Stimulated activated naive CD8-positive, alpha-beta T cell treated with anti-CD3 and anti-CD28 coated beads, Interleukin-15, Interleukin-2, amounts not matched to agents 100 ng/mL and 50 ng/mL, for 24 hours (primary cell): ENCODE measurements around the gene USP30.
A peak's percentile ranks its signal among the peaks of the same experiment; 100 is the strongest.
"Not testable (repeated sequence)": the region's sequence is repeated elsewhere in the genome, so short reads cannot be mapped to it uniquely, and the experiment has no call there.

Source experiments
- H3K27ac Mint-ChIP-seq: one replicate; pipeline ENCODE4 v1.8.0; 2021; ENCODE audit warnings: mild to moderate bottlenecking, mixed read lengths
- H3K27me3 Mint-ChIP-seq: one replicate; pipeline ENCODE4 v1.8.0; 2021; ENCODE audit warnings: mixed read lengths
- H3K36me3 Mint-ChIP-seq: one replicate; pipeline ENCODE4 v1.8.0; 2021; ENCODE audit warnings: low read depth, mixed read lengths
- H3K4me1 Mint-ChIP-seq: one replicate; pipeline ENCODE4 v1.8.0; 2021; ENCODE audit warnings: low read depth, mixed read lengths
- H3K4me3 Mint-ChIP-seq: one replicate; pipeline ENCODE4 v1.8.0; 2021; ENCODE audit warnings: mild to moderate bottlenecking, mixed read lengths
- H3K9me3 Mint-ChIP-seq: one replicate; pipeline ENCODE4 v1.8.0; 2021; ENCODE audit warnings: mixed read lengths

Gene USP30

GRCh38 chr12:109033239-109034196, 18.9 kb upstream of the USP30 start:
- Mint-ChIP-seq H3K27ac (no peak overlapping the region), H3K4me3 (no peak overlapping the region), H3K9me3 (peaks cover 14% of the 10 kb centered on the region), H3K36me3 (no peaks in the 10 kb centered on the region), H3K27me3 (peaks cover 31% of the 10 kb centered on the region), H3K4me1 (no peaks in the 10 kb centered on the region)

GRCh38 chr12:109036975-109037374, 15.4 kb upstream of the USP30 start:
- no peak overlapping the region for H3K4me3 Mint-ChIP-seq
- no peak overlapping the region for H3K27ac Mint-ChIP-seq
- H3K27me3 Mint-ChIP-seq: peaks cover 17% of the 10 kb centered on the region
- H3K36me3 Mint-ChIP-seq: no peaks in the 10 kb centered on the region
- peaks cover 17% of the 10 kb centered on the region for H3K9me3 Mint-ChIP-seq
- H3K4me1 Mint-ChIP-seq: no peaks in the 10 kb centered on the region

GRCh38 chr12:109044241-109044640, 8.1 kb upstream of the USP30 start:
- peaks cover 13% of the 10 kb centered on the region for H3K27me3 Mint-ChIP-seq
- H3K27ac Mint-ChIP-seq: no peak overlapping the region
- no peak overlapping the region for H3K4me3 Mint-ChIP-seq
- no peaks in the 10 kb centered on the region for H3K9me3 Mint-ChIP-seq
- no peaks in the 10 kb centered on the region for H3K4me1 Mint-ChIP-seq
- H3K36me3 Mint-ChIP-seq: no peaks in the 10 kb centered on the region

- peaks cover 10% of the 10 kb centered on the region for H3K27me3 Mint-ChIP-seq
- H3K4me1 Mint-ChIP-seq: peaks cover 5% of the 10 kb centered on the region
- no peak overlapping the region for H3K4me3 Mint-ChIP-seq
- H3K36me3 Mint-ChIP-seq: peaks cover 3% of the 10 kb centered on the region
- no peaks in the 10 kb centered on the region for H3K9me3 Mint-ChIP-seq
- H3K27ac Mint-ChIP-seq: no peak overlapping the region
Observed at GRCh38 chr12:109047081-109047805, 5.1 kb upstream of the USP30 start.

GRCh38 chr12:109048706-109049105, 3.7 kb upstream of the USP30 start:
- not testable (repeated sequence) for H3K4me3 Mint-ChIP-seq, H3K36me3 Mint-ChIP-seq, H3K4me1 Mint-ChIP-seq, H3K27me3 Mint-ChIP-seq, H3K9me3 Mint-ChIP-seq, H3K27ac Mint-ChIP-seq

GRCh38 chr12:109049794-109050193, 2.6 kb upstream of the USP30 start:
- H3K27ac Mint-ChIP-seq, H3K27me3 Mint-ChIP-seq, H3K36me3 Mint-ChIP-seq, H3K4me3 Mint-ChIP-seq, H3K9me3 Mint-ChIP-seq: not testable (repeated sequence)
- peaks cover 19% of the 10 kb centered on the region for H3K4me1 Mint-ChIP-seq

- Mint-ChIP-seq H3K4me1 (peaks cover 19% of the 10 kb centered on the region), H3K4me3 (peak overlapping the region; percentile 91), H3K36me3 (peaks cover 4% of the 10 kb centered on the region), H3K9me3 (no peaks in the 10 kb centered on the region), H3K27ac (peak overlapping the region; percentile 87), H3K27me3 (no peaks in the 10 kb centered on the region)
Observed at GRCh38 chr12:109052097-109052413, 321 bp upstream of the USP30 start.

- Mint-ChIP-seq H3K4me3 (peak overlapping the region; percentile 91), H3K4me1 (peaks cover 19% of the 10 kb centered on the region), H3K27ac (peak overlapping the region; percentile 97), H3K9me3 (no peaks in the 10 kb centered on the region), H3K36me3 (peaks cover 11% of the 10 kb centered on the region), H3K27me3 (no peaks in the 10 kb centered on the region)
Observed at GRCh38 chr12:109053382-109054123, 1.2 kb downstream of the USP30 start.

- H3K4me1 Mint-ChIP-seq: peaks cover 19% of the 10 kb centered on the region
- H3K4me3 Mint-ChIP-seq: peak overlapping the region; percentile 91
- H3K9me3 Mint-ChIP-seq, H3K27me3 Mint-ChIP-seq: not testable (repeated sequence)
- H3K27ac Mint-ChIP-seq: peak overlapping the region; percentile 97
- H3K36me3 Mint-ChIP-seq: peaks cover 11% of the 10 kb centered on the region
Observed at GRCh38 chr12:109054124-109054513, 1.7 kb downstream of the USP30 start.

- Mint-ChIP-seq H3K9me3 (no peaks in the 10 kb centered on the region), H3K4me3 (peak overlapping the region; percentile 91), H3K4me1 (peaks cover 19% of the 10 kb centered on the region), H3K27me3 (no peaks in the 10 kb centered on the region), H3K36me3 (peaks cover 11% of the 10 kb centered on the region), H3K27ac (peak overlapping the region; percentile 16)
Observed at GRCh38 chr12:109054520-109054919, 2.1 kb downstream of the USP30 start.

GRCh38 chr12:109056891-109057290, 4.5 kb downstream of the USP30 start:
- Mint-ChIP-seq H3K36me3 (peaks cover 16% of the 10 kb centered on the region), H3K9me3 (no peaks in the 10 kb centered on the region), H3K27me3 (no peaks in the 10 kb centered on the region), H3K27ac (no peak overlapping the region), H3K4me1 (peaks cover 17% of the 10 kb centered on the region), H3K4me3 (no peak overlapping the region)

GRCh38 chr12:109057376-109057775, 5.0 kb downstream of the USP30 start:
- Mint-ChIP-seq H3K36me3 (peaks cover 12% of the 10 kb centered on the region), H3K4me3 (no peak overlapping the region), H3K9me3 (no peaks in the 10 kb centered on the region), H3K27me3 (no peaks in the 10 kb centered on the region), H3K27ac (no peak overlapping the region), H3K4me1 (peaks cover 12% of the 10 kb centered on the region)

GRCh38 chr12:109058773-109059172, 6.4 kb downstream of the USP30 start:
- no peaks in the 10 kb centered on the region for H3K9me3 Mint-ChIP-seq
- H3K36me3 Mint-ChIP-seq: peaks cover 17% of the 10 kb centered on the region
- no peak overlapping the region for H3K27ac Mint-ChIP-seq
- no peak overlapping the region for H3K4me3 Mint-ChIP-seq
- H3K27me3 Mint-ChIP-seq: no peaks in the 10 kb centered on the region
- H3K4me1 Mint-ChIP-seq: peaks cover 13% of the 10 kb centered on the region

GRCh38 chr12:109064143-109064542, 11.8 kb downstream of the USP30 start:
- Mint-ChIP-seq H3K4me3 (no peak overlapping the region), H3K27me3 (no peaks in the 10 kb centered on the region), H3K36me3 (peaks cover 21% of the 10 kb centered on the region), H3K9me3 (no peaks in the 10 kb centered on the region), H3K4me1 (peaks cover 4% of the 10 kb centered on the region), H3K27ac (no peak overlapping the region)
